ENCODE data around the gene RAI1.

RAI1 gene

GRCh38 chr17:17701658-17702057 is 20.4 kb downstream of the RAI1 start:
- no peak for DNase-seq

- no peak for DNase-seq
Measured at GRCh38 chr17:17702449-17703139, 21.3 kb downstream of the RAI1 start.

- DNase-seq: no peak
Measured at GRCh38 chr17:17703140-17703919, 22.1 kb downstream of the RAI1 start.

GRCh38 chr17:17704931-17705330 is 23.7 kb downstream of the RAI1 start:
- DNase-seq: no peak

- DNase-seq: no peak
Measured at GRCh38 chr17:17706140-17707060, 25.1 kb downstream of the RAI1 start.

- no peak for DNase-seq
Measured at GRCh38 chr17:17708295-17708694, 27.0 kb downstream of the RAI1 start.

- no peak for DNase-seq
Measured at GRCh38 chr17:17708816-17709215, 27.6 kb downstream of the RAI1 start.

- DNase-seq: no peak
Measured at GRCh38 chr17:17709815-17710321, 28.6 kb downstream of the RAI1 start.

GRCh38 chr17:17710355-17710727 is 29.1 kb downstream of the RAI1 start:
- DNase-seq: no peak

- DNase-seq: peak; percentile 71
Measured at GRCh38 chr17:17710728-17711541, 29.7 kb downstream of the RAI1 start.

GRCh38 chr17:17711641-17712162 is 30.4 kb downstream of the RAI1 start:
- no peak for DNase-seq

GRCh38 chr17:17712268-17712924 is 31.1 kb downstream of the RAI1 start:
- peak; percentile 47 for DNase-seq

GRCh38 chr17:17713839-17714238 is 32.6 kb downstream of the RAI1 start:
- no peak for DNase-seq

GRCh38 chr17:17714261-17714866 is 33.1 kb downstream of the RAI1 start:
- DNase-seq: no peak

GRCh38 chr17:17714879-17715278 is 33.6 kb downstream of the RAI1 start:
- no peak for DNase-seq

- no peak for DNase-seq
Measured at GRCh38 chr17:17716837-17717523, 35.7 kb downstream of the RAI1 start.

- no peak for DNase-seq
Measured at GRCh38 chr17:17718251-17718650, 37.0 kb downstream of the RAI1 start.

GRCh38 chr17:17719199-17719940 is 38.1 kb downstream of the RAI1 start:
- DNase-seq: no peak

GRCh38 chr17:17719966-17720543 is 38.8 kb downstream of the RAI1 start:
- DNase-seq: no peak

All from T1000 (cell line).